PC-9 (cell line): ENCODE measurements around the gene BCL11B.

ENCODE experiments used
- EZH2 ChIP-seq: fragments of 200-600 bp; sonication (generic); IDR thresholded peaks from 2 replicates; pipeline ENCODE4 v1.8.0; 2017; ENCODE audit warnings: antibody characterized with exemption, low read depth
- TF ChIP-seq, protein P1 (sequence below): fragments of 200-600 bp; sonication (generic); conservative IDR thresholded peaks from 2 replicates; pipeline ENCODE4 v1.6.1; 2017; ENCODE audit warnings: mixed run types, antibody characterized with exemption, mild to moderate bottlenecking, moderate library complexity

DNA sequence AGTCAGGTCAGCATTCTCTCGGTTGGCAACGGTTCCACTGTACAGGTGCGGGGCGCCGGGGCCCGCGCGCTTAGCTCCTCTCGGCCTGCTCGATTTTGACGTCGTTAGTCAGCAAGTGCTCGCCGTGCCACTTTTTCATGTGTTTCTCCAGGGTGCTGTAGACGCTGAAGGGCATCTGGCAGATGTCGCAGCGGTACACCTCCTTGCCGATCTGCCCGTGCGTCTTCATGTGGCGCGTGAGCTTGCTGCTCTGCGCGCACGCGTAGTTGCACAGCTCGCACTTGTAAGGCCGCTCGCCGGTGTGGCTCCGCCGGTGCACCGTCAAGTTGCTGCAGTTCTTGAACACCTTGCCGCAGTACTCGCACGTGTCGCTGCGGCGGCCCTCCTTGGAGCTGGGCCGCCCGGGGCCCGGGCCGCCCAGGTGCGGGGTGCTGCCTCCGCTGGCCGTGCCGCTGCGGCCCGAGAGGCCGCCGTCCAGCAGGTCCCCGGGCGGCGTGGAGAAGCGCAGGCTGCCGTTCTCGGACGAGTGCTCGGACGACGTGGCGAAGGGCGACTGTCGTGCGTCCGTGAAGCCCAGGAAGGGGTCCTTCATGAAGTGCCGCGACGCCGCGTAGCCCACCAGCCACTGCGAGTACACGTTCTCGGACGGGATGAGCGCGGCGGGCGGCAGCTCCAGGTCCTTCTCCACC lies 97.8 kb downstream of the BCL11B start:
- TF ChIP-seq, protein P1, sequence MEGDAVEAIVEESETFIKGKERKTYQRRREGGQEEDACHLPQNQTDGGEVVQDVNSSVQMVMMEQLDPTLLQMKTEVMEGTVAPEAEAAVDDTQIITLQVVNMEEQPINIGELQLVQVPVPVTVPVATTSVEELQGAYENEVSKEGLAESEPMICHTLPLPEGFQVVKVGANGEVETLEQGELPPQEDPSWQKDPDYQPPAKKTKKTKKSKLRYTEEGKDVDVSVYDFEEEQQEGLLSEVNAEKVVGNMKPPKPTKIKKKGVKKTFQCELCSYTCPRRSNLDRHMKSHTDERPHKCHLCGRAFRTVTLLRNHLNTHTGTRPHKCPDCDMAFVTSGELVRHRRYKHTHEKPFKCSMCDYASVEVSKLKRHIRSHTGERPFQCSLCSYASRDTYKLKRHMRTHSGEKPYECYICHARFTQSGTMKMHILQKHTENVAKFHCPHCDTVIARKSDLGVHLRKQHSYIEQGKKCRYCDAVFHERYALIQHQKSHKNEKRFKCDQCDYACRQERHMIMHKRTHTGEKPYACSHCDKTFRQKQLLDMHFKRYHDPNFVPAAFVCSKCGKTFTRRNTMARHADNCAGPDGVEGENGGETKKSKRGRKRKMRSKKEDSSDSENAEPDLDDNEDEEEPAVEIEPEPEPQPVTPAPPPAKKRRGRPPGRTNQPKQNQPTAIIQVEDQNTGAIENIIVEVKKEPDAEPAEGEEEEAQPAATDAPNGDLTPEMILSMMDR, result no peak
- no peak for TF ChIP-seq EZH2
